HEK293 (cell line): ENCODE measurements around the gene MRPL54.
A peak's percentile ranks its signal among the peaks of the same experiment; 100 is the strongest.

Source experiments
- CTCF ChIA-PET: fragments of 350-600 bp; formaldehyde crosslinking; extraction: SDS; loops from one replicate; lab custom pipeline; 2021; ENCODE audit warnings: antibody characterized with exemption; lab: Yijun Ruan, JAX
- POLR2A ChIA-PET: fragments of 300-600 bp; formaldehyde crosslinking; extraction: SDS; loops from one replicate; lab custom pipeline; 2020; ENCODE audit warnings: antibody characterized with exemption, inconsistent platforms; lab: Yijun Ruan, JAX
- H3K27ac ChIP-seq: fragments of 200-500 bp; sonication (Bioruptor generic); 2 replicates; pipeline ENCODE4 v1.5.1; 2014; ENCODE audit warnings: low read depth, low read length, control low read depth, inconsistent platforms; ENCODE audit errors: extremely low read depth
- H3K36me3 ChIP-seq, 2 experiments: fragments of 200-500 bp in 1 of 2; sonication (Bioruptor generic) in 1 of 2; 1 replicate in 1 of 2; 2 replicates in 1 of 2; pipeline ENCODE4 v1.5.1; 2014 to 2017; ENCODE audit warnings: inconsistent platforms in 2 of 2, low read length in 2 of 2; ENCODE audit not compliant: control insufficient read depth in 2 of 2, insufficient read depth in 1 of 2
- H3K4me1 ChIP-seq: fragments of 200-500 bp; sonication (Bioruptor generic); 2 replicates; pipeline ENCODE4 v1.5.1; 2014; ENCODE audit warnings: mild to moderate bottlenecking, low read length, inconsistent platforms; ENCODE audit not compliant: control insufficient read depth, insufficient read depth
- H3K4me3 ChIP-seq: 2 replicates; pipeline ENCODE4 v1.5.1; 2011; ENCODE audit warnings: low read depth, mild to moderate bottlenecking, control low read depth, low read length, moderate library complexity
- H3K9me3 ChIP-seq: fragments of 200-500 bp; sonication (Bioruptor generic); 2 replicates; pipeline ENCODE4 v1.5.1; 2014; ENCODE audit warnings: low read depth, low read length, inconsistent platforms; ENCODE audit not compliant: control insufficient read depth, insufficient read depth
- HOXA7 ChIP-seq: sonication (generic); formaldehyde crosslinking; IDR thresholded peaks from 2 replicates; pipeline ENCODE4 v1.8.1; 2022; ENCODE audit warnings: missing genetic modification reagents, borderline replicate concordance
- MYNN ChIP-seq: fragments of 450-650 bp; formaldehyde crosslinking; IDR thresholded peaks from 2 replicates; pipeline ENCODE4 v1.5.1; 2016; ENCODE audit warnings: missing biosample characterization, missing genetic modification characterization, borderline replicate concordance
- SALL2 ChIP-seq: fragments of 450-650 bp; formaldehyde crosslinking; IDR thresholded peaks from 2 replicates; pipeline ENCODE4 v1.5.0; 2017; ENCODE audit warnings: missing biosample characterization, mild to moderate bottlenecking, missing genetic modification characterization, borderline replicate concordance
- ZBTB7A ChIP-seq: fragments of 450-650 bp; formaldehyde crosslinking; IDR thresholded peaks from 2 replicates; pipeline ENCODE4 v1.5.1; 2016; ENCODE audit warnings: low read depth, missing biosample characterization, missing genetic modification characterization
- ZNF112 ChIP-seq: fragments of 450-650 bp; formaldehyde crosslinking; IDR thresholded peaks from 2 replicates; pipeline ENCODE4 v1.5.0; 2017; ENCODE audit warnings: missing biosample characterization, missing genetic modification characterization
- ZNF155 ChIP-seq: fragments of 450-650 bp; formaldehyde crosslinking; IDR thresholded peaks from 2 replicates; pipeline ENCODE4 v1.5.1; 2016; ENCODE audit warnings: missing biosample characterization, missing genetic modification characterization
- ZNF202 ChIP-seq: fragments of 450-650 bp; formaldehyde crosslinking; IDR thresholded peaks from 2 replicates; pipeline ENCODE4 v1.5.1; 2016; ENCODE audit warnings: missing biosample characterization, missing genetic modification characterization, borderline replicate concordance
- ZNF221 ChIP-seq: fragments of 450-650 bp; formaldehyde crosslinking; IDR thresholded peaks from 2 replicates; pipeline ENCODE4 v1.5.1; 2017; ENCODE audit warnings: missing biosample characterization, missing genetic modification characterization, borderline replicate concordance
- ZNF433 ChIP-seq: fragments of 450-650 bp; formaldehyde crosslinking; IDR thresholded peaks from 2 replicates; pipeline ENCODE4 v1.5.1; 2016; ENCODE audit warnings: missing biosample characterization, missing genetic modification characterization, low read depth
- ZNF549 ChIP-seq: fragments of 450-650 bp; IDR thresholded peaks from 2 replicates; pipeline ENCODE4 v1.5.1; 2018; ENCODE audit warnings: missing biosample characterization, missing genetic modification characterization, mild to moderate bottlenecking, inconsistent platforms, moderate library complexity
- ZNF654 ChIP-seq: fragments of 450-650 bp; formaldehyde crosslinking; IDR thresholded peaks from 2 replicates; pipeline ENCODE4 v1.5.1; 2016; ENCODE audit warnings: low read depth, missing biosample characterization, missing genetic modification characterization
- ZNF76 ChIP-seq: fragments of 450-650 bp; formaldehyde crosslinking; IDR thresholded peaks from 2 replicates; pipeline ENCODE4; 2016; ENCODE audit warnings: low read depth, missing biosample characterization, missing genetic modification characterization, borderline replicate concordance
- ZNF768 ChIP-seq: fragments of 450-650 bp; formaldehyde crosslinking; IDR thresholded peaks from 2 replicates; pipeline ENCODE4 v1.5.1; 2018; ENCODE audit warnings: missing biosample characterization, mild to moderate bottlenecking, missing genetic modification characterization
- ZNF791 ChIP-seq: fragments of 450-650 bp; formaldehyde crosslinking; IDR thresholded peaks from 2 replicates; pipeline ENCODE4 v1.5.1; 2016; ENCODE audit warnings: missing biosample characterization, missing genetic modification characterization
- ZSCAN16 ChIP-seq: fragments of 450-650 bp; formaldehyde crosslinking; IDR thresholded peaks from 2 replicates; pipeline ENCODE4 v1.5.1; 2016; ENCODE audit warnings: missing biosample characterization, missing genetic modification characterization
- TF ChIP-seq, protein P1 (sequence below): fragments of 450-650 bp; formaldehyde crosslinking; IDR thresholded peaks from 2 replicates; pipeline ENCODE4 v1.5.1; 2017; ENCODE audit warnings: missing biosample characterization, missing genetic modification characterization
- TF ChIP-seq, protein P2 (sequence below): fragments of 450-650 bp; formaldehyde crosslinking; IDR thresholded peaks from 2 replicates; pipeline ENCODE4 v1.5.1; 2016; ENCODE audit warnings: missing biosample characterization, missing genetic modification characterization
- TF ChIP-seq, protein P3 (sequence below): fragments of 450-650 bp; formaldehyde crosslinking; IDR thresholded peaks from 2 replicates; pipeline ENCODE4 v1.5.1; 2017; ENCODE audit warnings: missing biosample characterization, mild to moderate bottlenecking, missing genetic modification characterization, moderate library complexity

Gene MRPL54

DNA sequence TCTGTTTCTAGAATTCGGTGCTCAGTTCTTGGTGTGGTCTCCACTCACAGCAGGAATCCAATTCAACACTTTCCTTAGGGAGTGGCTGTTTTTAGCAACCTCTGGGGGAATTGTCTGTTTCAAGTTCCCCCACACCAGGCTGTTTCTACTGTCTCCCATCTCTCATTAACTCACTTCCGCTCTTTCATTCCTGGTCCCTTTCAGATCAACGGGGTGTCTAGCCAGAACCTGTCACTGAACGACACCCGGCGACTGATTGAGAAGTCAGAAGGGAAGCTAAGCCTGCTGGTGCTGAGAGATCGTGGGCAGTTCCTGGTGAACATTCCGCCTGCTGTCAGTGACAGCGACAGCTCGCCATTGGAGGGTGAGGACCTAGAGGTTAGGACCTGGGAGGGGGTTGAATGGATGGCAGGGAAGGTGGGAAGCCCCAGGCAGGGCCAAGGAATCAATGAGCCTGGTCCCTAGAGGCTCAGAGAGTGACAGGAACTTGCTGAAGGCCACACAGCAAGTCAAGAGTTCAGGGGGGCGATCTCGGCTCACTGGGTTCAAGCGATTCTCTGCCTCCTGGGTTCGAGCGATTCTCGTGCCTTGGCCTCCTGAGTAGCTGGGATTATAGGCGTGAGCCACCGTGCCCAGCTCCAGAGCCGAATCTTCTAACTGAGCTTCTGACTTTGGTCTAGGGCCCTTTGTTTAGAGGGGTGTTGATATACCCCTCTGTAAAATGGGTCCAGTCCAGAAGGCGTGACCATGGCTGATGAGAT, 28.8 kb upstream of the MRPL54 start (continued):
- TF ChIP-seq ZNF221 (tag by site-specific recombination) (no peak), ZNF433 (no peak), ZNF202 (no peak), ZSCAN16 (tag by site-specific recombination) (no peak), MYNN (tag by site-specific recombination) (no peak), SALL2 (tag by site-specific recombination) (no peak), ZNF791 (tag by site-specific recombination) (no peak), HOXA7 (CRISPR knock-in tag) (no peak), ZNF768 (tag by site-specific recombination) (0 out of 2 replicates have a peak, but pooled peaks have one; percentile 26), ZBTB7A (tag by site-specific recombination) (no peak), ZNF112 (tag by site-specific recombination) (no peak), ZNF654 (tag by site-specific recombination) (no peak), ZNF549 (tag by site-specific recombination) (no peak)
- TF ChIP-seq, protein P1, sequence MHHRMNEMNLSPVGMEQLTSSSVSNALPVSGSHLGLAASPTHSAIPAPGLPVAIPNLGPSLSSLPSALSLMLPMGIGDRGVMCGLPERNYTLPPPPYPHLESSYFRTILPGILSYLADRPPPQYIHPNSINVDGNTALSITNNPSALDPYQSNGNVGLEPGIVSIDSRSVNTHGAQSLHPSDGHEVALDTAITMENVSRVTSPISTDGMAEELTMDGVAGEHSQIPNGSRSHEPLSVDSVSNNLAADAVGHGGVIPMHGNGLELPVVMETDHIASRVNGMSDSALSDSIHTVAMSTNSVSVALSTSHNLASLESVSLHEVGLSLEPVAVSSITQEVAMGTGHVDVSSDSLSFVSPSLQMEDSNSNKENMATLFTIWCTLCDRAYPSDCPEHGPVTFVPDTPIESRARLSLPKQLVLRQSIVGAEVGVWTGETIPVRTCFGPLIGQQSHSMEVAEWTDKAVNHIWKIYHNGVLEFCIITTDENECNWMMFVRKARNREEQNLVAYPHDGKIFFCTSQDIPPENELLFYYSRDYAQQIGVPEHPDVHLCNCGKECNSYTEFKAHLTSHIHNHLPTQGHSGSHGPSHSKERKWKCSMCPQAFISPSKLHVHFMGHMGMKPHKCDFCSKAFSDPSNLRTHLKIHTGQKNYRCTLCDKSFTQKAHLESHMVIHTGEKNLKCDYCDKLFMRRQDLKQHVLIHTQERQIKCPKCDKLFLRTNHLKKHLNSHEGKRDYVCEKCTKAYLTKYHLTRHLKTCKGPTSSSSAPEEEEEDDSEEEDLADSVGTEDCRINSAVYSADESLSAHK, result peak; percentile 98
- TF ChIP-seq, protein P2, sequence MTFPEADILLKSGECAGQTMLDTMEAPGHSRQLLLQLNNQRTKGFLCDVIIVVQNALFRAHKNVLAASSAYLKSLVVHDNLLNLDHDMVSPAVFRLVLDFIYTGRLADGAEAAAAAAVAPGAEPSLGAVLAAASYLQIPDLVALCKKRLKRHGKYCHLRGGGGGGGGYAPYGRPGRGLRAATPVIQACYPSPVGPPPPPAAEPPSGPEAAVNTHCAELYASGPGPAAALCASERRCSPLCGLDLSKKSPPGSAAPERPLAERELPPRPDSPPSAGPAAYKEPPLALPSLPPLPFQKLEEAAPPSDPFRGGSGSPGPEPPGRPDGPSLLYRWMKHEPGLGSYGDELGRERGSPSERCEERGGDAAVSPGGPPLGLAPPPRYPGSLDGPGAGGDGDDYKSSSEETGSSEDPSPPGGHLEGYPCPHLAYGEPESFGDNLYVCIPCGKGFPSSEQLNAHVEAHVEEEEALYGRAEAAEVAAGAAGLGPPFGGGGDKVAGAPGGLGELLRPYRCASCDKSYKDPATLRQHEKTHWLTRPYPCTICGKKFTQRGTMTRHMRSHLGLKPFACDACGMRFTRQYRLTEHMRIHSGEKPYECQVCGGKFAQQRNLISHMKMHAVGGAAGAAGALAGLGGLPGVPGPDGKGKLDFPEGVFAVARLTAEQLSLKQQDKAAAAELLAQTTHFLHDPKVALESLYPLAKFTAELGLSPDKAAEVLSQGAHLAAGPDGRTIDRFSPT (tag by site-specific recombination), result no peak
- TF ChIP-seq, protein P3, sequence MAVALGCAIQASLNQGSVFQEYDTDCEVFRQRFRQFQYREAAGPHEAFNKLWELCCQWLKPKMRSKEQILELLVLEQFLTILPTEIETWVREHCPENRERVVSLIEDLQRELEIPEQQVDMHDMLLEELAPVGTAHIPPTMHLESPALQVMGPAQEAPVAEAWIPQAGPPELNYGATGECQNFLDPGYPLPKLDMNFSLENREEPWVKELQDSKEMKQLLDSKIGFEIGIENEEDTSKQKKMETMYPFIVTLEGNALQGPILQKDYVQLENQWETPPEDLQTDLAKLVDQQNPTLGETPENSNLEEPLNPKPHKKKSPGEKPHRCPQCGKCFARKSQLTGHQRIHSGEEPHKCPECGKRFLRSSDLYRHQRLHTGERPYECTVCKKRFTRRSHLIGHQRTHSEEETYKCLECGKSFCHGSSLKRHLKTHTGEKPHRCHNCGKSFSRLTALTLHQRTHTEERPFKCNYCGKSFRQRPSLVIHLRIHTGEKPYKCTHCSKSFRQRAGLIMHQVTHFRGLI (tag by site-specific recombination), result no peak

DNA sequence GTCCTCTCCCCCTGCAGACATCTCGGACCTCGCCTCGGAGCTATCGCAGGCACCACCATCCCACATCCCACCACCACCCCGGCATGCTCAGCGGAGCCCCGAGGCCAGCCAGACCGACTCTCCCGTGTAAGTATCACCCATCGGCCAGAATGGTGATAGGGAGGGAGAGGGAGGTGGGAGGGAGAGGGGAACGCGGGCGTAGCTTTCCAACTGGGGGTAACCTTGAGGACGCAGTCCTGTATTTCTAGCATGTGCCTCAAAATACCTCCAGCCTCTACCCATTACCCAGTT, 28.2 kb upstream of the MRPL54 start:
- Histone ChIP-seq H3K36me3 (no peaks in the 10 kb centered on the region), H3K4me3 (no peak overlapping the region), H3K4me1 (no peaks in the 10 kb centered on the region), H3K9me3 (no peaks in the 10 kb centered on the region), H3K27ac (no peak overlapping the region)
- ChIA-PET POLR2A (interaction anchor here (0.6 to 0.9 kb wide), 2 partner anchors 29 to 784 kb away, joined by 3 to 5 read pairs; partner anchors contain the start of gene MRPL54), CTCF (no interaction called here)
- TF ChIP-seq ZNF76, result no peak
- no peak for TF ChIP-seq ZNF155 (tag by site-specific recombination)
